Endodermal cell (in vitro differentiated cells): ENCODE results near the gene ENHO. TPM values are rescaled to one million over a fixed set of nuclear protein-coding genes. Genes with fewer than 3 reads are reported as not detected.

Source experiments
- DNase-seq: peaks from one replicate; pipeline ENCODE4 v3.0.0-alpha.2; 2017
- H3K27ac ChIP-seq: 2 replicates; pipeline ENCODE4 v1.5.1; 2013; ENCODE audit warnings: mild to moderate bottlenecking, low read depth, low read length, moderate library complexity
- H3K27me3 ChIP-seq: 2 replicates; pipeline ENCODE4 v1.6.1; 2013; ENCODE audit warnings: mild to moderate bottlenecking, low read length, moderate library complexity; ENCODE audit not compliant: insufficient read depth, control insufficient read depth, poor library complexity, severe bottlenecking
- H3K36me3 ChIP-seq: 2 replicates; pipeline ENCODE4 v1.7.0; 2013; ENCODE audit warnings: mild to moderate bottlenecking, low read length, moderate library complexity; ENCODE audit not compliant: control insufficient read depth, insufficient read depth
- H3K4me1 ChIP-seq: one replicate; pipeline ENCODE4 v1.7.0; 2013; ENCODE audit warnings: low read length; ENCODE audit not compliant: control insufficient read depth, insufficient read depth
- H3K4me3 ChIP-seq: 2 replicates; pipeline ENCODE4 v1.5.1; 2013; ENCODE audit warnings: mild to moderate bottlenecking, low read length, moderate library complexity
- H3K9ac ChIP-seq: 2 replicates; pipeline ENCODE4 v1.6.1; 2013; ENCODE audit warnings: mild to moderate bottlenecking, low read length, moderate library complexity; ENCODE audit not compliant: poor library complexity, severe bottlenecking; ENCODE audit errors: extremely low read depth
- H3K9me3 ChIP-seq: 2 replicates; pipeline ENCODE4 v1.6.1; 2013; ENCODE audit warnings: mild to moderate bottlenecking, low read length, moderate library complexity; ENCODE audit not compliant: control insufficient read depth
- H3K27ac Mint-ChIP-seq: 2 replicates; pipeline ENCODE4 v1.8.0; 2020; ENCODE audit warnings: mixed read lengths
- H3K27me3 Mint-ChIP-seq: 2 replicates; pipeline ENCODE4 v1.8.0; 2021; ENCODE audit warnings: mild to moderate bottlenecking, mixed read lengths; ENCODE audit not compliant: insufficient read depth
- H3K36me3 Mint-ChIP-seq: 2 replicates; pipeline ENCODE4 v1.8.0; 2020; ENCODE audit warnings: low read depth, mixed read lengths
- H3K4me1 Mint-ChIP-seq: 2 replicates; pipeline ENCODE4 v1.8.0; 2020; ENCODE audit warnings: mixed read lengths
- H3K4me3 Mint-ChIP-seq: 2 replicates; pipeline ENCODE4 v1.8.0; 2020; ENCODE audit warnings: mild to moderate bottlenecking, moderate library complexity, mixed read lengths
- H3K9me3 Mint-ChIP-seq: 2 replicates; pipeline ENCODE4 v1.8.0; 2020; ENCODE audit warnings: mild to moderate bottlenecking, mixed read lengths
- CTCF ChIP-seq: fragments of 200-600 bp; sonication (generic); conservative IDR thresholded peaks from 2 replicates; pipeline ENCODE4 v1.5.0; 2021; ENCODE audit warnings: antibody characterized with exemption, mild to moderate bottlenecking
- WGBS, 2 experiments: methylation state at CpG; one replicate each; pipeline versions ENCODE4 v1.1.5 to v1.1.7; 2013; ENCODE audit warnings: missing lambda C conversion rate in 2 of 2, mixed read lengths in 1 of 2; ENCODE audit not compliant: insufficient coverage in 1 of 2, insufficient read length in 1 of 2; 5-methylcytosine and 5-hydroxymethylcytosine counted together
- total RNA-seq, 2 donors: library from RNA; stranded (reverse); fragmentation: NEBNext Ultra II Directional in 1 of 2; extraction: Animal tissue kit (Norgen Biotek cat#: 25700) in 1 of 2; gene quantifications; 2 replicates in 1 of 2; 3 replicates in 1 of 2; pipeline ENCODE4 v1.2.1, GENCODE V29; 2021

The ENHO gene
- total RNA-seq, 2 donors from 2014 or later = 7.1 to 14.5 TPM

GRCh38 chr9:34547960-34548611 lies 25.3 kb upstream of the ENHO start:
- H3K4me3 ChIP-seq = no peak overlapping the region
- H3K27me3 ChIP-seq = peaks cover 9% of the 10 kb centered on the region
- 27 to 46% methylated on average over 6 to 13 of the region's 13 CpGs for WGBS, 2 experiments
- Mint-ChIP-seq H3K9me3 (no peaks in the 10 kb centered on the region), H3K27me3 (peaks cover 8% of the 10 kb centered on the region), H3K36me3 (no peaks in the 10 kb centered on the region), H3K4me3 (no peak overlapping the region), H3K27ac (no peak overlapping the region), H3K4me1 (no peaks in the 10 kb centered on the region)
- DNase-seq = peak; percentile 94
- H3K9me3 ChIP-seq = no peaks in the 10 kb centered on the region
- no peaks in the 10 kb centered on the region for H3K4me1 ChIP-seq
- H3K9ac ChIP-seq = no peak overlapping the region
- no peaks in the 10 kb centered on the region for H3K36me3 ChIP-seq
- H3K27ac ChIP-seq = no peak overlapping the region
- peak; percentile 91 for TF ChIP-seq CTCF

- no peaks in the 10 kb centered on the region for H3K4me1 Mint-ChIP-seq
- no peaks in the 10 kb centered on the region for H3K9me3 Mint-ChIP-seq
- H3K27ac Mint-ChIP-seq = no peak overlapping the region
- peaks cover 4% of the 10 kb centered on the region for H3K27me3 Mint-ChIP-seq
- Histone ChIP-seq H3K9ac (no peak overlapping the region), H3K9me3 (no peaks in the 10 kb centered on the region), H3K36me3 (no peaks in the 10 kb centered on the region), H3K4me1 (no peaks in the 10 kb centered on the region), H3K27ac (no peak overlapping the region), H3K4me3 (no peak overlapping the region), H3K27me3 (peaks cover 9% of the 10 kb centered on the region)
- peak; percentile 95 for DNase-seq
- no peak overlapping the region for H3K4me3 Mint-ChIP-seq
- H3K36me3 Mint-ChIP-seq = no peaks in the 10 kb centered on the region
- peak; percentile 87 for TF ChIP-seq CTCF
- 73 to 74% methylated on average over 12 to 16 of the region's 16 CpGs for WGBS, 2 experiments
Observed at GRCh38 chr9:34546834-34547827, 24.3 kb upstream of the ENHO start.

GRCh38 chr9:34546102-34546833 lies 23.5 kb upstream of the ENHO start:
- Mint-ChIP-seq H3K4me3 (no peak overlapping the region), H3K4me1 (no peaks in the 10 kb centered on the region)
- H3K9ac ChIP-seq = no peak overlapping the region

More at GRCh38 chr9:34546102-34546833, 23.5 kb upstream of the ENHO start:
- DNase-seq = peak; percentile 26
- H3K27me3 ChIP-seq = peaks cover 9% of the 10 kb centered on the region
- Mint-ChIP-seq H3K9me3 (peaks cover 2% of the 10 kb centered on the region), H3K36me3 (no peaks in the 10 kb centered on the region), H3K27me3 (peaks cover 5% of the 10 kb centered on the region), H3K27ac (no peak overlapping the region)
- TF ChIP-seq CTCF = no peak
- no peak overlapping the region for H3K27ac ChIP-seq
- H3K4me1 ChIP-seq = no peaks in the 10 kb centered on the region
- WGBS, 2 experiments = 92% methylated on average over 7 of the region's 7 CpGs; no CpG with 5 or more reads in 1 of the 2 experiments
- no peaks in the 10 kb centered on the region for H3K36me3 ChIP-seq
- H3K4me3 ChIP-seq = no peak overlapping the region
- no peaks in the 10 kb centered on the region for H3K9me3 ChIP-seq
